ENCODE data around the gene SCUBE1.

The SCUBE1 gene

GRCh38 chr22:43201486-43202219 lies 141.5 kb downstream of the SCUBE1 start:
- Mint-ChIP-seq H3K4me3 (no peak overlapping the region), H3K9me3 (no peaks in the 10 kb centered on the region), H3K27me3 (ENCODE audit: low read depth, poor library complexity) (peaks cover 11% of the 10 kb centered on the region), H3K27ac (no peak overlapping the region), H3K36me3 (ENCODE audit: low read depth) (peaks cover 23% of the 10 kb centered on the region), H3K4me1 (peaks cover 34% of the 10 kb centered on the region)
- no peak for DNase-seq
- TF ChIP-seq, protein P1, sequence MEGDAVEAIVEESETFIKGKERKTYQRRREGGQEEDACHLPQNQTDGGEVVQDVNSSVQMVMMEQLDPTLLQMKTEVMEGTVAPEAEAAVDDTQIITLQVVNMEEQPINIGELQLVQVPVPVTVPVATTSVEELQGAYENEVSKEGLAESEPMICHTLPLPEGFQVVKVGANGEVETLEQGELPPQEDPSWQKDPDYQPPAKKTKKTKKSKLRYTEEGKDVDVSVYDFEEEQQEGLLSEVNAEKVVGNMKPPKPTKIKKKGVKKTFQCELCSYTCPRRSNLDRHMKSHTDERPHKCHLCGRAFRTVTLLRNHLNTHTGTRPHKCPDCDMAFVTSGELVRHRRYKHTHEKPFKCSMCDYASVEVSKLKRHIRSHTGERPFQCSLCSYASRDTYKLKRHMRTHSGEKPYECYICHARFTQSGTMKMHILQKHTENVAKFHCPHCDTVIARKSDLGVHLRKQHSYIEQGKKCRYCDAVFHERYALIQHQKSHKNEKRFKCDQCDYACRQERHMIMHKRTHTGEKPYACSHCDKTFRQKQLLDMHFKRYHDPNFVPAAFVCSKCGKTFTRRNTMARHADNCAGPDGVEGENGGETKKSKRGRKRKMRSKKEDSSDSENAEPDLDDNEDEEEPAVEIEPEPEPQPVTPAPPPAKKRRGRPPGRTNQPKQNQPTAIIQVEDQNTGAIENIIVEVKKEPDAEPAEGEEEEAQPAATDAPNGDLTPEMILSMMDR (IDR thresholded peaks at IDR 0.05) = no peak

DNA sequence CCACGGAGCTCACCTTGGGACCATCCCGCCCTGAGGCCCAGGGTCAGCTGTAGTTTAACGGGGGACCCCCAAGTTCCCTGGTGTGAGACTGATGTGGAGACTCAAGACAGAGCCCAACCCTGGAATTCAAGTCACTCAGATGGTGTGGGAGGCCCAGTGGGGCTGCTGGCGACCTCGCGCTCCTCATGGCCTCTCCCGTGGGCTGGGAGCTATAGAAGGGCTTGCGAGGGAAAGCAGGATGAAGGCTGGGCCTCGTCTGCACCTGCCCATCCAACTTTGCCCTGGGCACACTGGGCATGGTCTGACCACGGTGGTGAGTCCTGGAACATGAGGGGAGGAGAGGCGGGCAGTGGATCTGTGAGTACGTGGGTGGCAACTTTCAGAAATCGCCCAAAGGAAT lies 142.6 kb downstream of the SCUBE1 start:
- no peak for DNase-seq
- Mint-ChIP-seq H3K9me3 (no peaks in the 10 kb centered on the region), H3K36me3 (ENCODE audit: low read depth) (peaks cover 23% of the 10 kb centered on the region), H3K4me3 (no peak overlapping the region), H3K4me1 (peaks cover 29% of the 10 kb centered on the region), H3K27ac (no peak overlapping the region), H3K27me3 (ENCODE audit: low read depth, poor library complexity) (peaks cover 9% of the 10 kb centered on the region)
- TF ChIP-seq, protein P1 (IDR thresholded peaks at IDR 0.05) = no peak

DNA sequence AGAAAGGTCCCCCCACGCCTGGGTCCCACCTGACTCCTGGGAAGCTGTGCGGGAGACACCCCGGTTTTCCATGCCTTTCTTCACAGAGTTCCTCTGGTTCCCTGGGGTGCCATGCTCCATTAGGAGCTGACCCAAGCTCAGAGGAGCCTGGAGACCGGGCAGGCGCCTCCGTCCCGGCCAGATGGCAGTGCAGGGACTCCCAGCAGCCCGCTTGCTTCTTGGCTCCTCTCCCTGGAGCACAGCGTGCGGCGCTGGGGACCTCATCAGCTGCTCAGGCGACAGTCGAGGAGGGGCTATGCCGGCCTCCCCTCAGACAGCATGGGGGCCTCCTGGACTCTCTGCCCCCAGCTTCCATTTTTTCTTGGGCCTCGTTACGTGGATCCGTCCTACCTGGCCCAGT lies 143.1 kb downstream of the SCUBE1 start:
- peaks cover 26% of the 10 kb centered on the region for H3K4me1 Mint-ChIP-seq
- no peak overlapping the region for H3K4me3 Mint-ChIP-seq

DNA sequence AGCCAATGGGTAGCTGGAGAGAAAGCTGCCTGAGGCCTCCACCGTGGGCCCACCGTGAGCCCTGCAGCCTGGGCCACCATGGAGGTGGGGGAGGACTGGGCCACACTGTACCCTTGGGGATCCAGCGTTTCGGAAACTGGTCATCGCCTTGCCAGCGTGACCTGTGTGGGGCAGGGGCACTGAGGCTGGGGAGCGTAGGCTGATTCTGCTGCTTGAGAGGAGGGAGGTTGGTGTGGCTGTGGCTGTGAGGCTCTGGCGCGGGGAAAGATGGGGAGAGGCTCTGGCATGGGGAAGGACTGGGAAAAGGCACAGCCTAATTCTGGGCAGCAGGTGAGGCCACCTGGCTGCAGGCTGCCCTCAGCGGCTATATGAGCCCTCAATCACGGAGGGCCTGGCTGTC lies 143.6 kb downstream of the SCUBE1 start:
- no peak overlapping the region for H3K27ac Mint-ChIP-seq

More for the DNA sequence above, 143.1 kb downstream of the SCUBE1 start:
- Mint-ChIP-seq H3K9me3 (no peaks in the 10 kb centered on the region), H3K27ac (no peak overlapping the region), H3K36me3 (ENCODE audit: low read depth) (peaks cover 23% of the 10 kb centered on the region), H3K27me3 (ENCODE audit: low read depth, poor library complexity) (peaks cover 10% of the 10 kb centered on the region)
- no peak for DNase-seq
- TF ChIP-seq, protein P1 (IDR thresholded peaks at IDR 0.05) = no peak

DNA sequence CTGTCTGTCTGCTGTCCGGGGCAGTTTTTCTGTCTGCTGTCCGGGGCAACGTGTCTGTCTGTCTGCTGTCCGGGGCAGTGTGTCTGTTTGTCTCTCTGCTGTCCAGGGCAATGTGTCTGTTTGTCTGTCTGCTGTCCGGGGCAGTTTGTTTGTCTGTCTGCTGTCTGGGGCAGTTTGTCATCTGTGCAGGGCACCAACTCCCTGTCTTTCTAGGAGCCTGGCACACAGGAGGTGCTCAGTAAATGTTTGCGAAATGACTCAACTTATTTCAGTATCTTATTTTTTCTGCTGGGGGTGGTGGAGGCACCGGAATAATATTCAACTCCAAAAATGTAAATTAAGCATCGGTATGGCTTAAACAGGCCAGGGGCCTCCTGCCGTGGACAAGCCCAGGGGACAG lies 144.2 kb downstream of the SCUBE1 start:
- peak overlapping the region; percentile 64 for H3K27ac Mint-ChIP-seq
- H3K4me3 Mint-ChIP-seq = no peak overlapping the region

More for the DNA sequence above, 143.6 kb downstream of the SCUBE1 start:
- H3K36me3 Mint-ChIP-seq (ENCODE audit: low read depth) = peaks cover 23% of the 10 kb centered on the region
- TF ChIP-seq, protein P1 (IDR thresholded peaks at IDR 0.05) = no peak
- H3K4me3 Mint-ChIP-seq = no peak overlapping the region
- no peaks in the 10 kb centered on the region for H3K9me3 Mint-ChIP-seq
- H3K4me1 Mint-ChIP-seq = peaks cover 24% of the 10 kb centered on the region
- no peak for DNase-seq
- H3K27me3 Mint-ChIP-seq (ENCODE audit: low read depth, poor library complexity) = peaks cover 14% of the 10 kb centered on the region

More for the DNA sequence above, 144.2 kb downstream of the SCUBE1 start:
- DNase-seq = no peak
- Mint-ChIP-seq H3K9me3 (no peaks in the 10 kb centered on the region), H3K36me3 (ENCODE audit: low read depth) (peaks cover 23% of the 10 kb centered on the region), H3K4me1 (peaks cover 20% of the 10 kb centered on the region), H3K27me3 (ENCODE audit: low read depth, poor library complexity) (peaks cover 18% of the 10 kb centered on the region)
- TF ChIP-seq, protein P1 (IDR thresholded peaks at IDR 0.05) = no peak

All from nephron progenitor cell (in vitro differentiated cells).